ENCODE data around the gene RBM10.

Gene RBM10

DNA sequence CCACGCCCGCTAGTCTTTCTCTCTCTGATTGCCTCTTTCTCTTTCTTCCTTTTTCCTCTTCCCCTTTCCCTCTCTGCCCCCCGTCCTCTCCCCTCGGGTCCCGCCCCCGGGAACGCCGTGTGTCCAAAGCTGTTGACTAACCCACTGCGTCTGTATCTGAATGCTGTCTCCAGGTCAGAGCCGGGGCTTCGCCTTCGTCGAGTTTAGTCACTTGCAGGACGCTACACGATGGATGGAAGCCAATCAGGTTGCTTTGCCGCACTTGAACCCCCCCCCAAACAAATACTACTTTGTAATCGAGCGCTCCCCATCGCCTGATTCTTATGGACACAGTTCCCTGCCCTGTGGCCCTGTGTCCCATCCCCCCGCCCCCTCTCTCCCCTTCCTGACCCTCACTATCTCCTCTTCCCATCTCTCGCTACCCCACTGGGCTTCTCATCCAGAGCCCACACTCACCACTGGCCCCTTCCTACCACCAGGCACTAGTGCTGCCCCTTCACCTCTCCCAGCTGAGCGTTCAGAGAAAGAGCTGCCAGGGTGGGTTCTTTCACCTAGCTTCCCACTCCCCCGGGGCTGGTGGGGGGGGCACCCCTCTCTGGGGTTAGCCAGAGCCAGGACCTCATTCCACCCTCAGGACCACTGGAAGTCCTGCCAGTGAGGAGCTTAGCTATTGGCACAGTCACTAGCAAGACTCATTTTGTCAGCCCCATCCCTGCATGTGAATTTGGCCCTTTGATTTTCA, 30.0 kb downstream of the RBM10 start:
- no peak for DNase-seq (ENCODE audit: low read depth, low spot score)
- Histone ChIP-seq H3K36me3 (ENCODE audit: insufficient read depth, insufficient read length, low read length) (peaks cover 99% of the 10 kb centered on the region), H3K4me1 (ENCODE audit: insufficient read depth, insufficient read length) (peaks cover 11% of the 10 kb centered on the region), H3K9me3 (ENCODE audit: insufficient read depth, low read length) (no peaks in the 10 kb centered on the region), H3K4me3 (ENCODE audit: insufficient read length, low read depth) (no peak overlapping the region), H3K9ac (ENCODE audit: insufficient read length, low read depth) (no peak overlapping the region), H3K27me3 (ENCODE audit: insufficient read depth, insufficient read length) (no peaks in the 10 kb centered on the region)
- TF ChIP-seq YY1 (IDR thresholded peaks at IDR 0.05; ENCODE audit: insufficient read depth, insufficient read length) = no peak
- no peak for TF ChIP-seq SUZ12 (IDR thresholded peaks at IDR 0.05; ENCODE audit: extremely low read depth, insufficient read depth, insufficient read length)
- no peak for TF ChIP-seq ZNF274 (IDR thresholded peaks at IDR 0.05; ENCODE audit: low read depth, low read length)

GRCh38 chrX:47175588-47175980, 30.6 kb downstream of the RBM10 start:
- TF ChIP-seq ZNF274 (IDR thresholded peaks at IDR 0.05; ENCODE audit: low read depth, low read length) (no peak), SUZ12 (IDR thresholded peaks at IDR 0.05; ENCODE audit: extremely low read depth, insufficient read depth, insufficient read length) (no peak), YY1 (IDR thresholded peaks at IDR 0.05; ENCODE audit: insufficient read depth, insufficient read length) (no peak)
- Histone ChIP-seq H3K36me3 (ENCODE audit: insufficient read depth, insufficient read length, low read length) (peaks cover 98% of the 10 kb centered on the region), H3K27me3 (ENCODE audit: insufficient read depth, insufficient read length) (no peaks in the 10 kb centered on the region), H3K9ac (ENCODE audit: insufficient read length, low read depth) (no peak overlapping the region), H3K9me3 (ENCODE audit: insufficient read depth, low read length) (no peaks in the 10 kb centered on the region), H3K4me3 (ENCODE audit: insufficient read length, low read depth) (no peak overlapping the region), H3K4me1 (ENCODE audit: insufficient read depth, insufficient read length) (peaks cover 11% of the 10 kb centered on the region)
- no peak for DNase-seq (ENCODE audit: low read depth, low spot score)

DNA sequence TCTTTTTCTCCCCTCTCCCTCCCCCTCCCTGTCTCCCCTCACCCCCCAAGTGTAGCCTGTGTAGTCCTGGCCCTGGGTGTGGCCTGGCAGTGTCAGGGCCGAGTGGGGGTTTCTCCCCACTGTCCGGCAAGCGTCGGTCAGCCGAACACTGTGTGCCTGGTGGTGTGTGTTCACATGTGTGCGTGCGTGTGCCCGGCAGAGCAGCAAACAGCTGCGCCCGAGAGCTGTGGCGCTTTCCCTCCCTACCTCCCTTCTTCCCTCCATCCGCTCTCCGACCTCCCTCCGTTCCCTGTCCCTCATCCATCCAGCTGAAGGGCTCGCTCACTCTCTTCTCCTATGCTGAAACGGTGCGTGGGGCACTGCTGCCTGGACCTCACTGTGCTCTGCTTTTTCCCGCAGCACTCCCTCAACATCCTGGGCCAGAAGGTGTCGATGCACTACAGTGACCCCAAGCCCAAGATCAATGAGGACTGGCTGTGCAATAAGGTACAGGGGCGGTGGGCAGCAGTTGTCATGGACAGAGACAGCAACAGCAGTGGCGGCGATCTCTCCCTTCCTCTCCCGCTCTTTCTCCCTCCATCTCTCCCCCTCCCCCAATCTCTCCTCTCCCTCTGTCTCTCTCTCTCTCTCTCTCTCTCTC, 31.2 kb downstream of the RBM10 start:
- no peaks in the 10 kb centered on the region for H3K9me3 ChIP-seq (ENCODE audit: insufficient read depth, low read length)
- no peak overlapping the region for H3K9ac ChIP-seq (ENCODE audit: insufficient read length, low read depth)
- H3K4me3 ChIP-seq (ENCODE audit: insufficient read length, low read depth) = no peak overlapping the region
- DNase-seq (ENCODE audit: low read depth, low spot score) = no peak
- H3K4me1 ChIP-seq (ENCODE audit: insufficient read depth, insufficient read length) = peaks cover 11% of the 10 kb centered on the region
- H3K36me3 ChIP-seq (ENCODE audit: insufficient read depth, insufficient read length, low read length) = peaks cover 97% of the 10 kb centered on the region
- TF ChIP-seq YY1 (IDR thresholded peaks at IDR 0.05; ENCODE audit: insufficient read depth, insufficient read length) = no peak
- no peak for TF ChIP-seq SUZ12 (IDR thresholded peaks at IDR 0.05; ENCODE audit: extremely low read depth, insufficient read depth, insufficient read length)
- no peak for TF ChIP-seq ZNF274 (IDR thresholded peaks at IDR 0.05; ENCODE audit: low read depth, low read length)
- no peaks in the 10 kb centered on the region for H3K27me3 ChIP-seq (ENCODE audit: insufficient read depth, insufficient read length)

DNA sequence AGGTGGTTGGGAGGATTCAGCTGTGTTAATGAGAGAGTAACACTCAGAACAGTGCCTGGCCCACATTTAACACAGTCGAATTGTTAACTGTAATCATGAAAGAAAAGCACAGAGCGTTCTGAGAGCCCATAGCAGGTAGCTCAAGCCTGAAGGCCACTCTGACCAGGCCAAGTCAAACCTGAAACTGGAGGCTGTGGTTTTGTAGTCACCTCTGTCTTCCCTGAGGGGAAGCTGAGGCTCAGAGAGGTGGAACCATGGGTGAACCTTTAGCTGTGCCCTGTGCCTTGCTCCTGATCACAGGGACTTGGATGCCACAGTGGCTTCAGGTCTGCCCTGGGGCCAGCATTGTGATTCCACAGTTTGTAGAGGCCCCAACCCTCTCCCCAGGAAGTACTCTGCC, 32.1 kb downstream of the RBM10 start:
- Histone ChIP-seq H3K36me3 (ENCODE audit: insufficient read depth, insufficient read length, low read length) (peaks cover 98% of the 10 kb centered on the region), H3K9me3 (ENCODE audit: insufficient read depth, low read length) (no peaks in the 10 kb centered on the region), H3K4me3 (ENCODE audit: insufficient read length, low read depth) (no peak overlapping the region), H3K4me1 (ENCODE audit: insufficient read depth, insufficient read length) (peaks cover 8% of the 10 kb centered on the region), H3K27me3 (ENCODE audit: insufficient read depth, insufficient read length) (no peaks in the 10 kb centered on the region), H3K9ac (ENCODE audit: insufficient read length, low read depth) (no peak overlapping the region)
- TF ChIP-seq SUZ12 (IDR thresholded peaks at IDR 0.05; ENCODE audit: extremely low read depth, insufficient read depth, insufficient read length) (no peak), YY1 (IDR thresholded peaks at IDR 0.05; ENCODE audit: insufficient read depth, insufficient read length) (no peak), ZNF274 (IDR thresholded peaks at IDR 0.05; ENCODE audit: low read depth, low read length) (no peak)
- DNase-seq (ENCODE audit: low read depth, low spot score) = no peak

GRCh38 chrX:47178337-47178736, 33.3 kb downstream of the RBM10 start:
- no peak overlapping the region for H3K9ac ChIP-seq (ENCODE audit: insufficient read length, low read depth)
- no peaks in the 10 kb centered on the region for H3K9me3 ChIP-seq (ENCODE audit: insufficient read depth, low read length)
- peaks cover 8% of the 10 kb centered on the region for H3K4me1 ChIP-seq (ENCODE audit: insufficient read depth, insufficient read length)
- H3K36me3 ChIP-seq (ENCODE audit: insufficient read depth, insufficient read length, low read length) = peaks cover 95% of the 10 kb centered on the region
- no peaks in the 10 kb centered on the region for H3K27me3 ChIP-seq (ENCODE audit: insufficient read depth, insufficient read length)
- TF ChIP-seq SUZ12 (IDR thresholded peaks at IDR 0.05; ENCODE audit: extremely low read depth, insufficient read depth, insufficient read length) (no peak), YY1 (IDR thresholded peaks at IDR 0.05; ENCODE audit: insufficient read depth, insufficient read length) (no peak), ZNF274 (IDR thresholded peaks at IDR 0.05; ENCODE audit: low read depth, low read length) (no peak)
- no peak overlapping the region for H3K4me3 ChIP-seq (ENCODE audit: insufficient read length, low read depth)
- DNase-seq (ENCODE audit: low read depth, low spot score) = no peak

DNA sequence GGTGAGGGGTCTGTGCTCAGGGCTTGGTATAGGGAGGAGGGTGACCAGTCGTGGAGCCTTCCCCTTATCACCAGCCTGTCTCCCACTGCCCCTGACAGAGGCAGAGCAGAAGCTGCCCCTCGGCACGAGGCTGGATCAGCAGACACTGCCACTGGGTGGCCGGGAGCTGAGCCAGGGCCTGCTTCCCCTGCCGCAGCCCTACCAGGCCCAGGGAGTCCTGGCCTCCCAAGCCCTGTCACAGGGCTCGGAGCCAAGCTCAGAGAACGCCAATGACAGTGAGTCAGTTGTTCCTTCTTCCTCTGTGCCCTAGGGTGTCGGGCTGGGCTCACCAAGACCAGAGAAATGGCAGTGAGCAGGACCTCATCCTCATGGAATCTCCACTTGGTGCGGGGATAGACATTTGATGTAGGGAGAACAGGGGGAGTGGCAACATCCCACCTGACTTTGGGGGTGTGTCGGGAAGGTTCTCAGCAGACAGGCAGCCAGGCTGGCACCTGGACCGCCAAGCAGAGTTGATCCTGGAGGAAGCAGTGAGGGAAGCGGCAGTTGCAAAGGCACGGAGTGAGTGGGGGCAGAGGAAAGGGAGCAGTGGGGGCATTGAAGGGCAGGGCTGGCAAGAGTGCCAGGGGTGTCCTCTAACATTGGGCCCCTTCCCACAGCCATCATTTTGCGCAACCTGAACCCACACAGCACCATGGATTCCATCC, 34.4 kb downstream of the RBM10 start:
- no peak for DNase-seq (ENCODE audit: low read depth, low spot score)
- no peak for TF ChIP-seq ZNF274 (IDR thresholded peaks at IDR 0.05; ENCODE audit: low read depth, low read length)
- TF ChIP-seq YY1 (IDR thresholded peaks at IDR 0.05; ENCODE audit: insufficient read depth, insufficient read length) = no peak
- TF ChIP-seq SUZ12 (IDR thresholded peaks at IDR 0.05; ENCODE audit: extremely low read depth, insufficient read depth, insufficient read length) = no peak

DNA sequence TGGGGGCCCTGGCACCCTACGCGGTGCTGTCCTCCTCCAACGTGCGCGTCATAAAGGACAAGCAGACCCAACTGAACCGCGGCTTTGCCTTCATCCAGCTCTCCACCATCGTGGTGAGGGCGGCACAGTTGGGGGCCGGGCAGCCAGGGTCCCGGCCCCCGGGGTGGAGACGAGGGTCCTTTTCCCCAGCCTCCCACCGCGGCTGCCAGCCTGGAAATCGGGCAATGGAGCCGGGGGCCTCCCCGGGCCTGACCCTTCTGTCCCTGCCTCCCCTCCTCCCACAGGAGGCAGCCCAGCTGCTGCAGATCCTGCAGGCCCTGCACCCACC, 34.9 kb downstream of the RBM10 start:
- TF ChIP-seq ZNF274 (IDR thresholded peaks at IDR 0.05; ENCODE audit: low read depth, low read length) (no peak), YY1 (IDR thresholded peaks at IDR 0.05; ENCODE audit: insufficient read depth, insufficient read length) (no peak), SUZ12 (IDR thresholded peaks at IDR 0.05; ENCODE audit: extremely low read depth, insufficient read depth, insufficient read length) (no peak)
- no peaks in the 10 kb centered on the region for H3K27me3 ChIP-seq (ENCODE audit: insufficient read depth, insufficient read length)
- no peak for DNase-seq (ENCODE audit: low read depth, low spot score)
- no peaks in the 10 kb centered on the region for H3K9me3 ChIP-seq (ENCODE audit: insufficient read depth, low read length)
- no peak overlapping the region for H3K9ac ChIP-seq (ENCODE audit: insufficient read length, low read depth)
- peaks cover 88% of the 10 kb centered on the region for H3K36me3 ChIP-seq (ENCODE audit: insufficient read depth, insufficient read length, low read length)
- H3K4me3 ChIP-seq (ENCODE audit: insufficient read length, low read depth) = no peak overlapping the region
- H3K4me1 ChIP-seq (ENCODE audit: insufficient read depth, insufficient read length) = peaks cover 8% of the 10 kb centered on the region

More for the DNA sequence above, 34.4 kb downstream of the RBM10 start:
- Histone ChIP-seq H3K36me3 (ENCODE audit: insufficient read depth, insufficient read length, low read length) (peaks cover 88% of the 10 kb centered on the region), H3K9ac (ENCODE audit: insufficient read length, low read depth) (no peak overlapping the region), H3K4me3 (ENCODE audit: insufficient read length, low read depth) (no peak overlapping the region), H3K9me3 (ENCODE audit: insufficient read depth, low read length) (no peaks in the 10 kb centered on the region), H3K27me3 (ENCODE audit: insufficient read depth, insufficient read length) (no peaks in the 10 kb centered on the region), H3K4me1 (ENCODE audit: insufficient read depth, insufficient read length) (peaks cover 8% of the 10 kb centered on the region)
